GM06990 (cell line): ENCODE results near the gene EEPD1.
"Not testable (repeated sequence)": the region's sequence is repeated elsewhere in the genome, so short reads cannot be mapped to it uniquely, and the experiment has no call there.

Source experiments
- DNase-seq: peaks from one replicate; pipeline ENCODE4 v3.0.0-alpha.2; 2011; ENCODE audit not compliant: insufficient read length; ENCODE audit errors: extremely low read depth
- H3K27me3 ChIP-seq: replicated peaks from 2 replicates; pipeline ENCODE4 v1.6.0; 2011; ENCODE audit warnings: low read length; ENCODE audit not compliant: control insufficient read depth, insufficient read depth
- H3K36me3 ChIP-seq: 2 replicates; pipeline ENCODE4 v1.5.1; 2011; ENCODE audit warnings: low read length; ENCODE audit not compliant: control insufficient read depth, insufficient read depth
- H3K4me3 ChIP-seq: replicated peaks from 2 replicates; pipeline ENCODE4 v1.5.1; 2011; ENCODE audit warnings: low read depth, mild to moderate bottlenecking, control low read depth, low read length
- TF ChIP-seq, protein P1 (sequence below): IDR thresholded peaks from 2 replicates; pipeline ENCODE4 v1.5.1; 2011; ENCODE audit warnings: low read length, control low read depth, mild to moderate bottlenecking, inconsistent platforms; ENCODE audit not compliant: insufficient read depth, poor library complexity, severe bottlenecking

EEPD1 gene

DNA sequence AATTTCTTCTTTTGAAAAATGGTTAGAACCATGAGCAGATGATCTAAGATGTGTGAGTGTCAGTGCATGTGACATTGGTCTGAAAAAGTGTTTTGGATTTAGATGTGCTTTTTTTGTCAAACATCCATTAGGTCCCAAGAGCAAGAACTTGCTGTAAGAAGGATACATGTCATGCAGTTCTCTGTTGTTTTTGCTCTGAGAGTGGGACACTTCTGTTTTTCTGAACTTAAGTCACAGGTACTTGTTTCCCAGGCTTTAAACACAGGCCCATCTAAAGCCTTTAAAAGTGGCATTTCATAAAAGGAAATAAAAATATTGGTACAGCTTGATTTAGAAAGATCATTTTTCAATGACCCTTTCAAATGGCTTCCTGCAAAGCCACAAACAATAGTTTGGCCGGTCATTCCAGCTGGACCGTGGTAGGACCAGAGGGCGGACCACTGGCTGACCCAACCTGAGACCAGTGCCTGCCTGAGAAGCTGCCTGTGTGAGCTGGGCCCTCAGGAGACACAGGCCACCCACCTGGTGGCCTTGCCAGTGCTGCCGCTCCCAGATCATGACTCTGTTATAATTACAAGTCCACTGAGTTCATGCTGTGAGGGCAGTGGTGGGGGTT is 92.7 kb downstream of the EEPD1 start:
- Histone ChIP-seq H3K27me3 (no peaks in the 10 kb centered on the region), H3K36me3 (no peaks in the 10 kb centered on the region), H3K4me3 (no peak overlapping the region)
- no peak for DNase-seq
- TF ChIP-seq, protein P1, sequence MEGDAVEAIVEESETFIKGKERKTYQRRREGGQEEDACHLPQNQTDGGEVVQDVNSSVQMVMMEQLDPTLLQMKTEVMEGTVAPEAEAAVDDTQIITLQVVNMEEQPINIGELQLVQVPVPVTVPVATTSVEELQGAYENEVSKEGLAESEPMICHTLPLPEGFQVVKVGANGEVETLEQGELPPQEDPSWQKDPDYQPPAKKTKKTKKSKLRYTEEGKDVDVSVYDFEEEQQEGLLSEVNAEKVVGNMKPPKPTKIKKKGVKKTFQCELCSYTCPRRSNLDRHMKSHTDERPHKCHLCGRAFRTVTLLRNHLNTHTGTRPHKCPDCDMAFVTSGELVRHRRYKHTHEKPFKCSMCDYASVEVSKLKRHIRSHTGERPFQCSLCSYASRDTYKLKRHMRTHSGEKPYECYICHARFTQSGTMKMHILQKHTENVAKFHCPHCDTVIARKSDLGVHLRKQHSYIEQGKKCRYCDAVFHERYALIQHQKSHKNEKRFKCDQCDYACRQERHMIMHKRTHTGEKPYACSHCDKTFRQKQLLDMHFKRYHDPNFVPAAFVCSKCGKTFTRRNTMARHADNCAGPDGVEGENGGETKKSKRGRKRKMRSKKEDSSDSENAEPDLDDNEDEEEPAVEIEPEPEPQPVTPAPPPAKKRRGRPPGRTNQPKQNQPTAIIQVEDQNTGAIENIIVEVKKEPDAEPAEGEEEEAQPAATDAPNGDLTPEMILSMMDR, result no peak

DNA sequence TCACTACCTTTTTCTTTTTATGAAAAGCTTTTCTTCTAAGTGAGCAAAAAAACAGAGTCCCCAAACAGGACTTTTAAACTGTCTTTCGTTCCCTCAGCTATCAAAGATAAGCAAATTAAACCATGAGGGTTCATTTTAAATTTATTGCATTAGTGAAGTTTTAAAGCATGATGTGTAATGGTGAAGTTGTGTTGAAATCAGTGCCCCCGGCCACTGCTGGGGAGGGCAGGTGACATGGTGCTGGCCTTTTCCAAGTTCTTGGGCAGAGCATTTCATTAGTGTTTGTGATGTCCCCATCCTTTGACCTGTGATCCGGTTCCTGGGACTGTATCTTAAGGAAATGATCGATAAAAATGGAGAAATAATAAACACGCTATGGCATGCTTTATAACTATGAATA is 96.0 kb downstream of the EEPD1 start:
- DNase-seq, result no peak
- H3K27me3 ChIP-seq, result no peaks in the 10 kb centered on the region
- no peak overlapping the region for H3K4me3 ChIP-seq
- TF ChIP-seq, protein P1, result no peak
- no peaks in the 10 kb centered on the region for H3K36me3 ChIP-seq

DNA sequence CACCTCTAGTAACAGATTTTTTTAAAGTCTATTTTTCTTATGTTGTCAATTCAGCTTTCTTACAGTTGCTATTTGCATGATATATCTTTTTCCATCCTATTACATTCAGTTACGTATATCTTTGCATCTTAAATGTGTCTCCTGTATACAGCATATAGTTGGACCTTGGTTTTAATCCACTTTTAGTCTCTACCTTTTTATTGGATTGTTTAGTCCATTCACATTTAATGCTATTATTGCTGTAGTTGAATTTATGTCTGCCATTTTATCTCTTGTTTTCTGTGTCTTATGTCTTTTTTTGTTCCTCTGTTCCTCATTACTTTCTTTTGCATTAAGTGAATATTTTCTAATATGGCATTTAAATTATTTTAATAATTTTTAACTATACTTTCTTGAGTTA is 100.6 kb downstream of the EEPD1 start:
- DNase-seq, result no peak
- TF ChIP-seq, protein P1, result no peak
- Histone ChIP-seq H3K36me3 (no peaks in the 10 kb centered on the region), H3K27me3 (no peaks in the 10 kb centered on the region), H3K4me3 (no peak overlapping the region)

DNA sequence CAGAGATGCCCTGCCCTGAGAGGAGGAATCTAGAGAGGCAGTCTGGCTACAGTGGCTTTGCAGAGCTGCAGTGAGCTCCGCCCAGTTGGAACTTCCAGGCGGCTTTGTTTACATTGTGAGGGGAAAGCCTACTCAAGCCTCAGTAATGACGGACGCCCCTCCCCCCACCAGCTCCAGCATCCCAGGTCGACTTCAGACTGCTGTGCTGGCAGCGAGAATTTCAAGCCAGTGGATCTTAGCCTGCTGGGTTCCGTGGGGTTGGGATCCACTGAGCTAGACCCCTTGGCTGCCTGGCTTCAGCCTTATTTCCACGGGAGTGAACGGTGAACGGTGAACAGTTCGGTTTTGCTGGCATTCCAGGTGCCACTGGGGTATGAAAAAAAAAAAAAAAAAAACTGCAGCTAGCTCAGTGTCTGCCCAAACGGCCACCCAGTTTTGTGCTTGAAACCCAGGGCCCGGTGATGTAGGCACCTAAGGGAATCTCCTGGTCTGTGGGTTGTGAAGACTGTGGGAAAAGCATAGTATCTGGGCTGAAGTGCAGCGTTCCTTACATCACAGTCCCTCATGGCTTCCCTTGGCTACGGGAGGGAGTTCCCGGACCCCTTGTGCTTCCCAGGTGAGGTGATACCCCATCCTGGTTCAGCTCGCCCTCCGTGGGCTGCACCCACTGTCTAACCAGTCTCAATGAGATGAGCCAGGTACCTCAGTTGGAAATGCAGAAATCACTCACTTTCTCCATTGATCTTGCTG is 105.6 kb downstream of the EEPD1 start:
- H3K4me3 ChIP-seq, H3K36me3 ChIP-seq, H3K27me3 ChIP-seq, DNase-seq: not testable (repeated sequence)

DNA sequence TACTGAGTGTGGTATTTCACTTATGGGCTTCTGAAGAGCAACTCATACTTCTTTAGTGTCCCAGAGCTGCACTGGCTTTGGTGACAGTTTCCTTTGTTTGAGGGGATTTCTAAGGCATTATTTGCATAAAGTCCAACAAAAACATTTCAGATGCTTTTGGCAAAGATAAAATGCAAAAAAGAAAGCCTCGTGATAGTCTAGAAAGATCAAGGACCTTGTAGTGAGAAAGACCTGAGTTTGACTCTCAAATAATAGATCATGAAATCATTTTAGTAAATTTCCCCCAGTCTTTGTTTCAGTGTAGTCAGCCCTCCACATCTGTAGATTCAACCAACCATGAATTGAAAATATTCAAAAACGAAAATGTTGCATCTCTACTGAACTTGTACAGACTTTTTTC is 107.4 kb downstream of the EEPD1 start:
- DNase-seq, result peak; percentile 40
- no peak overlapping the region for H3K4me3 ChIP-seq
- TF ChIP-seq, protein P1, result no peak
- no peaks in the 10 kb centered on the region for H3K36me3 ChIP-seq
- H3K27me3 ChIP-seq, result no peaks in the 10 kb centered on the region

DNA sequence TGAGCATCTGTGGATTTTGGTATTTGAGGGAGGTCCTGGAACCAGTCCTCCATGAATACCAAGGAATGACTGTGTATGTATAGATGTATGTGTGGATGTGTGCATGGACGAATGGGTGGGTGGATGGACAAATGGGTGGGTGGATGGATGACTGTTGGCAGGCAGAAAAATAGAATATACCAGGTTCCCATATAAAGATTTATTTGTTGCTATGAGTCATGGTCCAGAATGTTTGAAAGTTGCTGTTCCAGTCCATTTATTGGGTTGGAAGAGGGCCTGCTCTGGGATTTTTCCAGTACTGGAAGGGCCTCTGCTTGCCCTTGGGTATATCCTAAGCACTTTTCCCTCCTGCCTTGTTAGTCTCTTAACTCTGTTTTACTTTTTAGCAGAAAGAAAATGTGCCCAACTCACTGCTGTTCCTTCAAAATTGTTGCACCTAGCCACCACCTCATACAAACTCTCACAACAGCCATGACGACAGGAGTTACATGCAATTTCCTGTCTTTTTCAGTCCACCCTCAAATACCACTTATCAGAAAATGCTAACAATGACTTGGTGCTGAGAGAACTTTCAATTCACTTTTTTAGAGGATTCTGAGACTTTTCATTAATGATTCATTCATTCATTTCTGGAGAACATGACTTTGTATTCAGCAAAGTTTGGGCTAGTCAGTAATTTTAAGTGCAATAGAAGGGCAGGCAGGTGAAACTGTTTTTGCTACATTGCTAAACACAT is 108.1 kb downstream of the EEPD1 start:
- no peak overlapping the region for H3K4me3 ChIP-seq
- TF ChIP-seq, protein P1, result no peak
- no peak for DNase-seq
- no peaks in the 10 kb centered on the region; the same call in 1 of the 2 replicates for H3K27me3 ChIP-seq
- H3K36me3 ChIP-seq, result no peaks in the 10 kb centered on the region
